DOHH2 (cell line): ENCODE results near the gene STING1.
"Not testable (repeated sequence)": the region's sequence is repeated elsewhere in the genome, so short reads cannot be mapped to it uniquely, and the experiment has no call there.

Experiments used
- H3F3A ChIP-seq: fragments of 200-600 bp; sonication (generic), shearing (Covaris generic); 2 replicates; pipeline ENCODE4 v1.6.0; 2016; ENCODE audit warnings: antibody characterized with exemption, mild to moderate bottlenecking; ENCODE audit not compliant: control insufficient read depth, insufficient read depth
- H3K27ac ChIP-seq: fragments of 200-600 bp; sonication (generic); 2 replicates; pipeline ENCODE4 v1.5.1; 2014; ENCODE audit warnings: low read depth, mild to moderate bottlenecking, low read length, moderate library complexity
- H3K27me3 ChIP-seq: fragments of 200-600 bp; sonication (generic); 2 replicates; pipeline ENCODE4 v1.6.1; 2014; ENCODE audit warnings: mild to moderate bottlenecking, low read length, mixed read lengths; ENCODE audit not compliant: control insufficient read depth
- H3K36me3 ChIP-seq: fragments of 200-600 bp; sonication (generic); 2 replicates; pipeline ENCODE4 v1.6.1; 2014; ENCODE audit warnings: mild to moderate bottlenecking, low read length, moderate library complexity, mixed read lengths; ENCODE audit not compliant: control insufficient read depth
- H3K4me1 ChIP-seq: fragments of 200-600 bp; sonication (generic); 2 replicates; pipeline ENCODE4 v1.6.1; 2014; ENCODE audit warnings: mild to moderate bottlenecking, low read length, mixed read lengths; ENCODE audit not compliant: control insufficient read depth
- H3K4me2 ChIP-seq: fragments of 200-600 bp; sonication (generic); 2 replicates; pipeline ENCODE4 v1.6.0; 2014; ENCODE audit warnings: mild to moderate bottlenecking, low read length, moderate library complexity
- H3K4me3 ChIP-seq: fragments of 200-600 bp; sonication (generic); 2 replicates; pipeline ENCODE4 v1.5.1; 2014; ENCODE audit warnings: mild to moderate bottlenecking, low read length, mixed read lengths
- H3K79me2 ChIP-seq: fragments of 200-600 bp; sonication (generic); 2 replicates; pipeline ENCODE4 v1.6.1; 2014; ENCODE audit warnings: mild to moderate bottlenecking, low read length, mixed read lengths; ENCODE audit not compliant: control insufficient read depth
- H3K9me2 ChIP-seq: fragments of 200-600 bp; sonication (generic); replicated peaks from 2 replicates; pipeline ENCODE4 v1.6.1; 2014; ENCODE audit warnings: mild to moderate bottlenecking, low read length, mixed read lengths; ENCODE audit not compliant: control insufficient read depth
- H3K9me3 ChIP-seq: fragments of 200-600 bp; sonication (generic); 2 replicates; pipeline ENCODE4 v1.6.1; 2014; ENCODE audit warnings: antibody characterized with exemption, low read length, mixed read lengths; ENCODE audit not compliant: control insufficient read depth, insufficient read depth
- H4K20me1 ChIP-seq: fragments of 200-600 bp; sonication (generic); 2 replicates; pipeline ENCODE4 v1.6.0; 2014; ENCODE audit warnings: low read depth, mild to moderate bottlenecking, antibody characterized with exemption, low read length, moderate library complexity; ENCODE audit not compliant: control insufficient read depth, insufficient read depth
- EZH2phosphoT487 ChIP-seq: fragments of 200-600 bp; sonication (generic); IDR thresholded peaks from 2 replicates; pipeline ENCODE4 v1.6.1; 2017; ENCODE audit warnings: borderline replicate concordance, mild to moderate bottlenecking, antibody characterized with exemption, low read length, moderate library complexity, mixed read lengths
- TF ChIP-seq, protein P1 (sequence below): fragments of 200-600 bp; sonication (generic); IDR thresholded peaks from one replicate; pipeline ENCODE4 v1.5.1; 2014; ENCODE audit warnings: antibody characterized with exemption, mild to moderate bottlenecking, low read depth, low read length; ENCODE audit not compliant: poor library complexity, severe bottlenecking

STING1 gene

DNA sequence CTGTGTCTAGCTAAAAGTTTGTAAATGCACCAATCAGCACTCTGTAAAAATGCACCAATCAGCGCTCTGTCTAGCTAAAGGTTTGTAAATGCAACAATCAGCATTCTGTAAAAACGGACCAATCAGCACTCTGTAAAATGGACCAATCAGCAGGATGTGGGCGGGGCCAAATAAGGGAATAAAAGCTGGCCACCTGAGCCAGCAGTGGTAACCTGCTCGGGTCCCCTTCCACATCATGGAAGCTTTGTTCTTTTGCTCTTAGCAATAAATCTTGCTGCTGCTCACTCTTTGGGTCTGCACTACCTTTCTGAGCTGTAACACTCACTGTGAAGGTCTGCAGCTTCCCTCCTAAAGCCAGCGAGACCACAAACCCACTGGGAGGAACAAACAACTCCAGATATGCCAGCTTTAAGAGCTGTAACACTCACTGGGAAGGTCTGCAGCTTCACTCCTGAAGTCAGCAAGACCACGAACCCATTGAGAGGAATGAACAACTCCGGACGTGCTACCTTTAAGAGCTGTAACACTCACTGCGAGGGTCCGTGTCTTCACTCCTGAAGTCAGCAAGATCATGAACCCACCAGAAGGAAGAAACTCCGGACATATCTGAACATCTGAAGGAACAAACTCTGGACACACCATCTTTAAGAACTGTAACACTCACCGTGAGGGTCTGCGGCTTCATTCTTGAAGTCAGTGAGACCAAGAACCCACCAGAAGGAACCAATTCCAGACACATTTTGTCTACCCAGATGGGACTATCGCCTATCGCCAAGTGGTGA is 20.7 kb upstream of the STING1 start:
- H3K4me3 ChIP-seq, H3K4me2 ChIP-seq: not testable (repeated sequence)

DNA sequence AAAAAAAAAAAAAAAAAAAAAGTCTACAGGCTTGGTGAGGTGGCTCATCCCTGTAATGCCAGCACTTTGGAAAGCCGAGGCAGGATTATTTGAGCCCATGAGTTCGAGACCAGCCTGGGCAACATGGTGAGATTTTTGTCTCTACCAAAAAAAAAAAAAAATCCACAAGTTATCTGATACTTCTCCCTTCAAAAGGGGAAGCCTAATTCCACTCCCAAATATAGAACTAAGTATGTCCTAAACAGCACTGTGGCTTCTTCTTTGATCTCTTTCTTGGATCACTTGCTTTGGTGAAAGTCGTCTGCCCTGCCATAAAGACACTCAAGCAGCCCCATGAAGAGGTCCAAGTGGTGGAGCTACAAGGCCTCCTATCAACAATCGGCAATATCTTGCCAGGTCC is 18.8 kb upstream of the STING1 start:
- H3K4me3 ChIP-seq = no peak overlapping the region
- no peaks in the 10 kb centered on the region for H4K20me1 ChIP-seq
- H3K9me3 ChIP-seq = peaks cover 2% of the 10 kb centered on the region; the same call in 1 of the 2 replicates
- no peak overlapping the region for H3K4me2 ChIP-seq
- H3K4me1 ChIP-seq = no peaks in the 10 kb centered on the region
- H3K27ac ChIP-seq = no peak overlapping the region
- no peaks in the 10 kb centered on the region for H3K79me2 ChIP-seq
- H3K9me2 ChIP-seq = no peaks in the 10 kb centered on the region
- no peaks in the 10 kb centered on the region for H3K27me3 ChIP-seq
- H3K36me3 ChIP-seq = no peaks in the 10 kb centered on the region
- no peaks in the 10 kb centered on the region for H3F3A ChIP-seq
- TF ChIP-seq EZH2phosphoT487 = no peak
- TF ChIP-seq, protein P1, sequence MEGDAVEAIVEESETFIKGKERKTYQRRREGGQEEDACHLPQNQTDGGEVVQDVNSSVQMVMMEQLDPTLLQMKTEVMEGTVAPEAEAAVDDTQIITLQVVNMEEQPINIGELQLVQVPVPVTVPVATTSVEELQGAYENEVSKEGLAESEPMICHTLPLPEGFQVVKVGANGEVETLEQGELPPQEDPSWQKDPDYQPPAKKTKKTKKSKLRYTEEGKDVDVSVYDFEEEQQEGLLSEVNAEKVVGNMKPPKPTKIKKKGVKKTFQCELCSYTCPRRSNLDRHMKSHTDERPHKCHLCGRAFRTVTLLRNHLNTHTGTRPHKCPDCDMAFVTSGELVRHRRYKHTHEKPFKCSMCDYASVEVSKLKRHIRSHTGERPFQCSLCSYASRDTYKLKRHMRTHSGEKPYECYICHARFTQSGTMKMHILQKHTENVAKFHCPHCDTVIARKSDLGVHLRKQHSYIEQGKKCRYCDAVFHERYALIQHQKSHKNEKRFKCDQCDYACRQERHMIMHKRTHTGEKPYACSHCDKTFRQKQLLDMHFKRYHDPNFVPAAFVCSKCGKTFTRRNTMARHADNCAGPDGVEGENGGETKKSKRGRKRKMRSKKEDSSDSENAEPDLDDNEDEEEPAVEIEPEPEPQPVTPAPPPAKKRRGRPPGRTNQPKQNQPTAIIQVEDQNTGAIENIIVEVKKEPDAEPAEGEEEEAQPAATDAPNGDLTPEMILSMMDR = no peak

More for the DNA sequence above, 20.7 kb upstream of the STING1 start:
- H3K79me2 ChIP-seq, H3K4me1 ChIP-seq, H3F3A ChIP-seq, H3K27me3 ChIP-seq, H3K9me2 ChIP-seq, H4K20me1 ChIP-seq, H3K27ac ChIP-seq, H3K36me3 ChIP-seq, H3K9me3 ChIP-seq: not testable (repeated sequence)

DNA sequence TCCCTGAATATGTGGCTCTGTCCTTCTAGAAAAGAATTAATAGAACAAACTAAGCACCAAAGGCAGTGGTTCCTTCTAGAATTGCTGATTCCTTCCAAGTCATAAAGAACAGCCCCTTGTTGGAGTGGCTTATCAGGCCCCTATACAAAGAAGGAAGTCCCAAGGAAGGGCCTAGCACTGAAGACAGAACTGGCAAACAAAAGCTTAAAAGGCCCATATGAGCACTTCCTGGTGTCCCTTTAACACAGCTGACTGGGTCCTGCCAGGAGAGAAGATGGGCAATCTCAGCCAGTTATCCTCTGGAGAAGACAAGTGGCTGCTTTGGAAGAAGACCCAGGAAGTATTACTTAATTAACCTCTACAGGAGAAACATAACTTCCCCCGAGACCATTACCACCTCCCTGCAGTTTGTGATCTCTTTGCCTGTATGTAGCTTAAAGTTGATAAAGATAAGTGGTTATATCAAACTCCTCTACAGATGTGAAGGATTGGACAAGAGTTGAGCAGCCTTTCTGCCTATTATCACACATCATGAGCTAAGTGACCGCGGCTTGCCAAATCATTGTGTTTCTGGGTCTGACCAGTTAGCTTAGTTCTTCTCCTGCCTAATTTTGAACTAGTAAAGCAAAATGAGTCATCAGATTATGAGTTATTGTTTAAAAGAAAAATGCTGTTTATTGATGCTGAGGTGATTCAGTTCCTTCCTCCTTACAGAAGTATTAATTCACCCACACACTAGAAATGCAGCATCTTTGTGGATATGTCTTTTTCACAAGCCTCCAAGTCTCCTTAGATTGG is 13.3 kb upstream of the STING1 start:
- no peaks in the 10 kb centered on the region for H3K27me3 ChIP-seq
- H3K4me1 ChIP-seq = no peaks in the 10 kb centered on the region
- no peaks in the 10 kb centered on the region for H3K36me3 ChIP-seq
- no peaks in the 10 kb centered on the region for H3K9me3 ChIP-seq
- no peak overlapping the region for H3K4me2 ChIP-seq
- no peaks in the 10 kb centered on the region for H3K79me2 ChIP-seq
- no peak overlapping the region for H3K27ac ChIP-seq
- H4K20me1 ChIP-seq = no peaks in the 10 kb centered on the region
- H3K9me2 ChIP-seq = no peaks in the 10 kb centered on the region
- no peak overlapping the region for H3K4me3 ChIP-seq
- TF ChIP-seq, protein P1 = no peak
- no peak for TF ChIP-seq EZH2phosphoT487
- H3F3A ChIP-seq = no peaks in the 10 kb centered on the region

DNA sequence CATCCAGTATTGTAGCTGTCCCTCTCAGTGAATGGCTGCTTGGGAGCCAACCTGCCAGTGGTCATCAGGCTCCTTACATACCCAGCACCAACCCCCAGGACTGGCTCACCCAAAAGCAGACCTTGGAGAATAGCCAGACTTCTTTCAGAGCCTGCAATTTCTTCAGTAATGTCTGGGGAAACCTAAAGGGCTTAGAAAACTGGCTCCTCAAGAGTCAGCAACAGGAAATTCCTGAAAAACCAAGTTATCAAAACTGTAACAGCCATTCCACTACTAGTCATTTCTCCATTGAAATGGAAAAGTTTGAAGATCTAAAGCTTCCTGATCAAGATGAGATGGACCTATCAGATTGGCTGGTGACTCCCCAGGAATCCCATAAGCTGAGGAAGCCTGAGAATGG is 12.3 kb upstream of the STING1 start:
- H3K4me2 ChIP-seq = no peak overlapping the region
- H3K27ac ChIP-seq = no peak overlapping the region

More for the DNA sequence above, 12.3 kb upstream of the STING1 start:
- H3K4me3 ChIP-seq = no peak overlapping the region
- TF ChIP-seq, protein P1 = no peak
- TF ChIP-seq EZH2phosphoT487 = no peak
- no peaks in the 10 kb centered on the region for H3K79me2 ChIP-seq
- no peaks in the 10 kb centered on the region for H3K9me3 ChIP-seq
- no peaks in the 10 kb centered on the region for H3K27me3 ChIP-seq
- H3K36me3 ChIP-seq = no peaks in the 10 kb centered on the region
- H4K20me1 ChIP-seq = no peaks in the 10 kb centered on the region
- no peaks in the 10 kb centered on the region for H3K9me2 ChIP-seq
- no peaks in the 10 kb centered on the region for H3F3A ChIP-seq
- no peaks in the 10 kb centered on the region for H3K4me1 ChIP-seq
